Right renal cortex interstitium (tissue), 3 donors: ENCODE results near the gene NME4. TPM values are rescaled to one million over a fixed set of nuclear protein-coding genes. Genes with fewer than 3 reads are reported as not detected.
A peak's percentile ranks its signal among the peaks of the same experiment; 100 is the strongest.

ENCODE experiments used
- DNase-seq, 3 donors: peaks; one replicate each; pipeline ENCODE4 v3.0.0-alpha.2; 2013; ENCODE audit warnings: low read depth in 3 of 3, low spot score in 2 of 3
- polyA plus RNA-seq, 3 donors: library from polyadenylated mRNA; unstranded; fragments of 120-200 nt; gene quantifications; one replicate each; pipeline ENCODE4 v1.2.1, GENCODE V29; 2013; ENCODE audit not compliant: insufficient read length in 3 of 3

The NME4 gene
- polyA plus RNA-seq, 3 donors: 95.3 to 124 (median 109) TPM

DNA sequence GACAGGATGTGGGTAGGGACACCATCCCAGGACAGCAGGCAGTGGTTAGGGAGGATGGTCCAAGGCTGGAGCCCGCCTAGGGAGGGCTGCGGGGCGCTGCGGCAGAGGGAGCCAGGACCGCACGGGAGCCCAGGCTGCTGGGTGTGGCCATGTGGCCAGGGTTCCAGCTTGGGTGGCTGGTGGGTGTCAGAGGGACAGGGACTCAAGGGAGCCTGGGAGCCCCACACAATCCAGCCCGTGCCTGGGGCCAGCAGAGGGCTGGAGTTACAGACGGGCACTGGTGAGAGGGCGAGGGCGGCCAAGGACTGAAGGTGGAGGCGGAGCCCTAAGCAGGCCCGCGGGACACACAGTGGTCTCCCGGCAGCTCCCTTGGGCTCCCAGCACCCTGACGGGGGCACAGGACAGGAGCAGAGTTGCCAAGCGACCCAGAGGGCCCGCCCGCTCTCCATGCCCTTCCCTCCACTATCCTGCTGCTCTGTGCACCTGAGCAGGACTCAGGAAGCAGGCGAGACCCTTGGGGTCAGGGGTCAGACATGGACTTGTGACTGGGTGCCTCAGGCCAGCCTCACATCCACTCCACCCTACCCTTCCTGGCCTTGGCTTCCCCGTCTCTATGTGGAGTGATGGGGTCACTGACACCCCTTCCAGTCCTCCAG is 33.8 kb upstream of the NME4 start:
- DNase-seq: no peak

DNA sequence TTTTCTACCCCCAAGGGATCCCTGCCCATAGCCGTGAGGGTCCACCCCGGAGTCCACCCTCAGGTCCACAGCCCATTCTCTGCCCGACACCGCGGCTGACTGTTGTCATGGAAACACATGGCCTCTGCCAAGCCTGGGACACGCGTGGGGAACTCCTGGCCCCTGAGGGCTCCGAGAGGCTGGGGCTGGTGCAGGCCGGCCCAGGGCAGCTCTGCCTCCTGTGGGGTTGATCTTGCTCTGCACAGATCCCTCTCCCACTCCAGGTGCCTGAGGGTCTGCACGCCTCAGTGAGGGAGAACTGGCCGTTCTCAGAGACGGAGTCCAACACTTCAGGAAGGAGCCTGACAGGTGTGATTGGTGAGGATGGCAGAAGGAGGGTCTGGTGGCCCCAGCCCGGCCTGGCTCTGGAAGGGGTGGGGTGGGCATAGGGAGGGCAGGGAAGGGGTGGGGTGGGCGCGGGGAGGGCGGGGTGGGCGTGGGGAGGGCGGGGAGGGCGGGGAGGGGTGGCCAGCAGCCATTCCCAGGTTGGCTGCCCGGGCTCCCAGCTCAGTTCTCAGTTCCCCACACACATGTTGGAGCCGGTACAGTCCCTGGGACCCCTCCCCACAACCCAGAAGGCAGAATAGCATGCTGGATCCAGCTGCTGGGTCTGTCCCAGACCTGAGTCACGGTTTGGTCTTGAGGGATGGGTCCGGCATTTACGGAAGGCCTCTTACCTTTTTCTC is 33.1 kb upstream of the NME4 start:
- DNase-seq: no peak

DNA sequence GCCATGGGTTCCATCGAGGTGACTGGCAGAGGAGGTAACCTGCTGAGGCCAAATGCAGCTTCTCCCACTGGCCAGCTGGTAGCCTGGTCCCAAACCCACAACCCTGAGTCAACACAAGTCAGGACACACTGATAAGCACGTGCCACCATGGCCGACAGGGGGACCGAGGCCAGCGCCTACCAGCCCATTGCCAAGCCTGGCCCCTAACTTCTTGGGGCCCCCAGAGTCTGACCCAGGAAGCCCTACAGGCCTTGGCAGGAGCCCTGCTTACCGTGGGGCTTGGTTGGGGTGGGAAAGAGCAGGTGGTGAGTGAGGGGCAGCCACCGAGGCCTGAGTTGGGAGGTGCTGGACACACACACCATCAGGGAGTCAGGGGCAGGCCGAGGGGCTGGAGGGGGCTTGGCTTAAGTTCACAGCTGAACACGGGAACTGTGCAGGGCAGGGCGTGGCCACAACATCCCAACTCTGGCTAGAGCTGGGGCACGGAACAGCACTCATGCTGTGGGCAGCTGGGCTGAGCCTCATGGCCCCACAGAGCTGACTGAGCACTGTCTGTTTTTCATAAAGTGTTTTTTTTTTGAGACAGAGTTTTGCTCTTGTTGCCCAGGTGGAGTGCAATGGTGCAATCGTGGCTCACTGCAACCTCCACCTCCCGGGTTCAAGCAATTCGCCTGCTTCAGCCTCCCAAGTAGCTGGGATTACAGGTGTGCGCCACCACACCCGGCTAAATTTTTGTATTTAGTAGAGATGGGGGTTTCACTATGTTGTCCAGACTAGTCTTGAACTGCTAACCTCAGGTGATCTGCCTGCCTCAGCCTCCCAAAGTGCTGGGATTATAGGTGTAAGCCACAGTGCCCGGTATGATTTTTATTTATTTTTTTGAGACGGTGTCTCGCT is 32.2 kb upstream of the NME4 start:
- no peak for DNase-seq

DNA sequence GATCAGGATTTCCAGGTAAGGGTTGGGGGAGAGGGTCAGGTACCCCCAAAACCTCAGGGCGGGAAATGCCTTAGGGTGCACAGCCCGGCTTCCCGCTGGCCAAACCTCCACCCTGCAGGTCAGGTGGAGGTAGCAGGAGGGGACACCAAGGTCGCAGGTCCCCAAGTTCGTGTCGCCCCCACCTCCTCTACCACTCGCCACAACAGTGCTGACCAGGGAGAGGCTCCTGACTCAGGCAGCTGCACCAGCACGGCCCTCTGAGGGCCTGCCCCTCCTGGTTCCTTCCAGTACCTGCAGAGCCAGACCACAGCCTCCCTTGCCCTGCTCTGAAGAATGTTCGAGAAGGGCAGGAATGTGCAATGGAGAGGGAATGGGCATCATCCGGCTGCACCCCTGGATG is 30.5 kb upstream of the NME4 start:
- no peak for DNase-seq

DNA sequence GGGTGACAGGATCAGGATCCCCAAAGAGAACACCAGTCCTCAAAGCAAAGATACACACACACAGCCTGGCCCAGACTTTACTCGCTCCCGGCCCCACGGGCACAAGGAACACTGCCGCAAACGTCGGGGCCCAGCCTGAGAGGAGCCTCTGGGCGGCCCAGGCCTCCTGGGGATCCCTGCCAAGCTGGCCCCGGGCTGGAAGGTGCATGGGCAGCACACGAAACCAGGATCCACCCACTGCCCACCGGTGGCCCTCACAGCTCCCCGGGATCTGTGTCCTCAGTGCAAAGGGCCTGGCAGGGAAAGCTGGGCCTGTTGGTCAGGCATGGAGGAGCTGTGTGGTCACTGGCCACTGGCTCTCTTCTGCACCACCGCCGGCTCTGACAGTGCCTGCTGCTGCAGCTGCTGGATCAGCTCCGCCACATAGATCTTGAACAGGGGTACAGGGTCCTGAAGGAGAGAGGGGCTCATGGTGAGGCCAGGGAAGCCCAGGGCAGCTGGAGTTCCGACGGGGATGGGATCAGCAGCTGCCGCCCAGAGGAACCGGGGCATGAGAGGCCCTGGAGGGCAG is 29.6 kb upstream of the NME4 start:
- DNase-seq: no peak

DNA sequence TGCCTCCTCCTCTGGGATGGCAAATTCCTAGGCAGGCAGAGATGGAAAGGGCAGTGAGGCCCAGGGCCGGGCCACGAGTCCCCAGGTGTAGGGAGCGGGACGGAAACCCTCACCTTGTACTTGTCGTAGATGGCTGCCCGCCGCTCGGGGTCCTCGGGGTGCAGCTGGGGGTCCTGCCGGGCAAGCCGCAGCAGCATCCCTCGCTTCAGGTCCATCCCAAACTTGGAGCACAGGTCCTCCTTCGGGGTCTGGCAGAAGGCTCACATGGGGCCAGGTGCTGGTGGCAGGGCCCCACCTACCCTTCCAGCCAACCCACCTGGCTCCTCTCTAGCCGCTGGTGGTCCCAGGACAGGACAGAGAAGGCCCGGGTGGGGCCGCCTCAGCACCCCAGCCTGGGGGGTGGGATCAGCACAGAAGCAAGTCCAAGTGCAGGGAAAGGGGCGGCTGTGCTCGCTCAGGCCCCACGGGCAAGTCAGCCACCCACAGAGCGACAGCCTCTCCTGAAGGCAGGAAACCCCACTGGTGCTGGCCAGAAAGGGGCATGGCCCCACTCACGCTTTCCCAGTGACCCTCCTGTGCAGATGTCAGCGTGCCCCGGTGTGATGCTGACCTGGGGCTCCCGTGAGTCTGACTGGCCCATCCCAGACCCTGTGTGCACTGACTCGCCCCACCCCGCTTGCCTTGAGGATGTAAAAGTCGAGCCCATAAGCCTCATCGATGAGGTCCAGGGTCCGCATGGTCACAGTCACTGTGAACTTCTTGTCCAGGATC is 28.4 kb upstream of the NME4 start:
- no peak for DNase-seq

DNA sequence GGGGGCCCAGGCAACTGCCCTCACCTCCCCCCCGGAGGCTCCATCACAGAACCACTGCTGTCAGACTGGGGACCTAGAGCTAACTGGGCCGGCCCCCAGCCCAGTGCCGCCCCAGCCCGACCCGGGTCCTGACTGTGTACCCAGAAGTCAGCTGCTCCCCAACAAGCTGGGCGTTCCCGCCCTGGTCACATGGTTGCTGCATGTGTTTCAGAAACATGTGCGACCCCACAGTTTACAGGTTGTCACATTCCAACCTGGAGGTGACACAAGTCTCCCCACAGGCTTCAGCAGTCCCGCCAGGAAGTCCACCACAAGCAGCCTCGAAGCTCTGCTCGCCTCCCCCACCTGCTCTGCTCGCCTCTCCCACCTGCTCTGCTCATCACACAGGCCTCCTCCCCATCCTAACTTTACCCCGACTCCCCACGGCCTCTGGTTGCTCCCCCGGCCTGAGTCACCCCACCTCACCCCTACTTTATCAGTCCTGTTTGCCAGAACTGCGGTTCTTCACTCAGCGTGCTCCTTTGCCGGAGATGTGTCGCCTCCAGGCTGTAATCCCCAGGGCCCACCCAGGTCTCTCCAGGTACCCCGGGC is 27.6 kb upstream of the NME4 start:
- DNase-seq: no peak

DNA sequence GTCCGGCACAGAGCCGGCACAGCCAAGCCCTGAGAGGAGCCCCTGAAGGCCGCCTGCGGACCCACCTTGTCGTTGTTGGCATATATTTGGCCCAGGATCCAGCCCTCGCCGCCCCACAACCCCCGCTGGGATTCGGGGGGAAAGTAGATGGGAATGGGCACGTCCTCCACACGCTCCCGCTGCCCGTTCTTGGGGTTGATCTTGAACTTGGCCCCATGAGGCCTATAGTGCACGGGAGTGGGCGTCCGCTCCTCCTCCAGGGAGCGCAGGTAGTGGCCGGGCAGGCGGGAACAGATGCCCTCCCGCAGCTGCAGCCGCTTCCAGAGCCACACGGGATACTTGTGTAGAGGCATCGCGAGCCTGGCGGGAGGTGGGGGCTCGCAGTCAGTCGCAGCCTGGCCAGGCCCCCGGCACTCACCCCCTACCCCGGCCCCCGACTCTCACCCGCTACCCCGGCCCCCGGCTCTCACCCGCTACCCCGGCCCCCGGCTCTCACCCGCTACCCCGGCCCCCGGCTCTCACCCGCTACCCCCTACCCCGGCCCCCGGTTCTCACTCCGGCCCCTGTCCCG is 27.0 kb upstream of the NME4 start:
- DNase-seq: no peak

DNA sequence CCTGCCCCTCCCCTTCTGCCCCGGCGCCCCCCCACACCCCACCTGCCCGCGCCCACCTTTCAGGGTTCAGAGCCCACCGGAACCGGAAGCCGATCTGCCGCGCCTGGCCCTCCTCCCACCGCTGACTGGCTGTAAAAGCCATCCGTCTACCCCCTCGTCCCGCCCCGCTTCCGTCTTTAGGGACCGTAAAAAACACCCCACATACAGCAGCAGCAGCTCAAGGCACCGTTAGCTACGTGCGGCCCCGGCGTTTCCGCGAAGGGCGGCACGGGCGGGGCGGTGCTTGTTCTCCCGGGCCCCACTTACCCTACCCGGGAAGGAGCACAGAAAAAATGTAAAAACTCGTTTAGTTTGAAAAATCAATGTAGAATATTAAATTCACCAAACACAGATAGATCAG is 26.6 kb upstream of the NME4 start, which contains the start of gene MRPL28:
Gene MRPL28, minus strand, starts transcription at position 96 of the 400 bp plus-strand sequence. CDS start 320 bp downstream, outside the sequence.
- DNase-seq: peak; percentile 80 to 87 (median 84)

DNA sequence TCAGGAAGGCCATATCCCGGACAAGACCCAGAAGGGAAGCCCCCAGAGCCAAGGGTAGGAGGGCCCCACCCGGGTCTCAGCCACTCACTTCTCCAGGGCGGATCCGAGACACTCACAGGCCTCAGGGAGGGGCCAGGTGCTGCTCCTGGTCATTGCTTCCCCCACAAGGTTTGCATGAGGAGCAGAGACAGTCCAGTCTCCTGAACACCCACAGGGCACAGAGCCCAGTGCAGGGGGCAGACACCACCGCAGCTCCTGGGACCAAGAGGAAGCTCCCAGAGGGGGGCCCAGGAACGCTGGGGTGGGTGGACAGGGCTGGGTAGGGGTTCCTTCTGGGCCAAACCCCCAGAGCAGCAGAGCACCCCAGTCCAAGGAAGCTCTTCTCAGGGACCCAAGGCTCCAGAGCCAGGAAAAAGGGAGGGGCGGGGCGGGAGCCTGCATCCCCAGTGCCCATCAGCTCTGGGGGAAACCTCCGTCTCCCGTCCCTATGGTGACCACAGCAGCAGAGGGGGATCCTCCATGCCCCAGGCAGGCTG is 26.0 kb upstream of the NME4 start:
- DNase-seq: no peak

DNA sequence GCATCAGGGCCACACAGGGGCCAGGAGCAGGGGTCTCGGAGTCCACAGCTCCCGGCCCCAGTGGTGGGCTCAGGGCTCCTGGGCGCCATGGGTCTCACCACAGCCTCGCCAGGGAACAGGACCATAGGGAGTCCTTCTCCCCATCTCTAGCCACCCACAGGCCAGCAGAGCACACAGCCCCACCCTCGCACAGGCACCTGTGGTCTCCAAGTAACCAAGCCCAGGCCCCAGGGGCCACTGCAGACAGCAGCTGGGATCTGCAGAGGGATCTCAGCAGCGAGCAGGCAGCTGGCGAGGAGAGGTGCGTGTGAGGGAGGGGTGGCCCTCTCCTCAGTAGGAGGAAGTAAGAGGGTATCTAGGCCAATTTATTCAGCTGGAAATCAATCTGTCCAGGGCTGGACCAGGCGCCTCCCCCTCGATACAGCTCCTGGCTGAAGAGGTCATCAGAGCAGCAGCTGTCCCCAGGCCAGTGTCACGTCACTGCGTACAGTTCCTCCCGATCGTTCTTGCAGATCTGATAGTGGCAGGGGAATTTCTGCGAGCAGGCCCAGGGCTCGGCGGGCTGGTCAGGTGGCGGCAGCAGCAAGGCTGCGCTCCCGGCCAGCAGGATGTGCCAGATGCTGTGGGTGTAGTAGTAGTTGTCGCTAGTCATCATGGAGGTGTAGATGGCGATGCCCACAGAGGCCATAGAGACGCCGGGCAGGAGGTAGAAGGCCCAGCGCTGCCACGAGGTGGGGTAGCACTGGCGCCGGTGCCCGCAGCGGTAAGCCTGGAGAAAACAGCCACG is 25.3 kb upstream of the NME4 start:
- DNase-seq: no peak

DNA sequence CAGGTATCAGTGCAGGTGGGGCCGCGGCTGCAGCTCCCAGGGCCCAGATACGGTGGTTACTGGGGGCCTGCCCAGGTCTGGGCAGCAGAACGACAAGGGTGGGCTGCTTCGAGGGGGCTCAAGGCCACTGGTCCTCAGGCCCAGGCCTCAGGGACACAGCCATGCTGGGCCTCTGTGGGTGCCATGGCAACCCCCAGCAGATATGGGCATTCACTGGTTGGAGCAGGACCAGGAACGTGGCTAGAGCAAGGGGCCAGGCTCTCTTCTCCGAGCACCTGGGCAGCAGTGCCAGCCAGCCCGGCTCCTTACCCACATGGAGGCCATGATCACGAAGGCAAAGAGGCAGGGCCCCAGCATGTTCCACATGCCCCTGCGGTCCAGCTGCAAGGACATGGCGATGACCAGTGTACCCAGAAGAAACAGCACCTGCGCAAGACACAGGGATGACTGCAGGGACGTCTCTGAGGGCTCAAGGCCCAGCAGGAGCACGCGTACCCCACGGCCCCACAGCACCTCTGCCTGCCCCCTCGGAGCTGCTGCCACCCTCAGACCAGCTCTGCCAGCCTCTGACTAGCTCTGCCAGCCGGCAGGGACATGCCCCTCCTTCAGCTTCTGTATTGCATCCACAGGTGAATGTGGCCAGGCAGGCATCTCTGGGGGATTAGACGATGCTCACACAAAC is 24.6 kb upstream of the NME4 start:
- DNase-seq: no peak

DNA sequence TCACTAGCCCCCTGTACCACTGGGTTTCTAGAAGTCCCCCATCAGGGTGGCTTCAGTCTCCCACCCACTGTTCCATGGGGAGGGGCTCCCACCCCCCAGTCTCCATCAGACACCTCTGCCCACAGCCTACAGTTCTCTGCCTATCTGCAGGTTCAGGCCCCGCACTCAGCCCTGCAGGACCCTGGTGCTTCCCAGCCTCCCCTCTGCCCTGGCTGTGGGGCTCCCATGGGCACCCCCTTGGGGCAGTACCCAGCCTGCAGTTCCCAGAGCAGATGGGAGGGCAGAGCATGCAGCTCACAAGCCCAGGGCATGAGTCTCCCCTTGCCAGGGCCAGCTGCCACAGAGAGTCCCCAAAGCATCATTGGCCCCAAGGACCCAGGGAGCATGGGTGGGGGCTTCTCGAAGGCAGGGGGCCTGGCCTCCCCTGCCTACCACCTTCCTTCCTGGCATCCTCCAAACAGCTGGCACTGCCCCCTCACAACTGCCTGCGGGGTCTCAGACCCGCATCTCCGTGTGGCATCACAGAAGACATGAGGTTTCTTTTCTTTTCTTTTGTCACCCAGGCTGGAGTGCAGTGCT is 23.9 kb upstream of the NME4 start:
- DNase-seq: no peak

DNA sequence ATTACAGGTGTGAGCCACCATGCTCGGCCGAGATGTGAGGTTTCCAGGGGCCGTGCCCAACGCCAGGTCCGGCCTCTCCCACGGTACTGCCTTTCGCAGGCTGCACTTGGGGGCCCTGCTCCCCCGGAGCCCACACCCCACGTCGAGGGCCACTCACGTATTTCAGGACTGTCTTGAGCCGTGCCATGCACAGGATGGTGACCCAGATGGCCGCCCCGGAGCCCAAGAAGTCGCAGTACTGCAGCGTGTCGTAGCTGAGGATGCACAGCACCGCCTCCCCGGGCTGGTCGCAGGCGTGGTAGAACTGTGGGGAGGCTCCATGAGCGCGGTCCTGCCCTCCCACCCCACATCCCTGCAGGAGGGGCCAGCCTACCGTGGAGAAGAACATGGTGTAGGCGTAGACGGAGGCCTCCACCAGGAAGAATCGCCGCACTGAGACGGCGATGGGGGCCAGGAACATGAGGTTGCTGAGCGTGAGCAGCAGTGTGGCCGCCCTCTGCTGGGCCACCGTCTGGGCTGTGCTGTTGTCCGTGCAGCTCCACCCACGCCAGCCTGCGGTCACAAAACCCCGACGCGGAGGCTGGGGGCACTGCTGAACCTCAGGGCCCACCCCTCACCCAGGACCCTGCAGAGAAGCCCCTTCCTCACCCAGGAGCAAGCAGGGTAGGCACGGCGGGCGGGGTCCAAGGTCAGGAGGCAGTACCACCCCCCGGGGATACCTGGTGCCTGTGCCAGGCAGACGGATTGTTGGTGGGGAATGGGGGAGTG is 23.0 kb upstream of the NME4 start:
- no peak for DNase-seq

DNA sequence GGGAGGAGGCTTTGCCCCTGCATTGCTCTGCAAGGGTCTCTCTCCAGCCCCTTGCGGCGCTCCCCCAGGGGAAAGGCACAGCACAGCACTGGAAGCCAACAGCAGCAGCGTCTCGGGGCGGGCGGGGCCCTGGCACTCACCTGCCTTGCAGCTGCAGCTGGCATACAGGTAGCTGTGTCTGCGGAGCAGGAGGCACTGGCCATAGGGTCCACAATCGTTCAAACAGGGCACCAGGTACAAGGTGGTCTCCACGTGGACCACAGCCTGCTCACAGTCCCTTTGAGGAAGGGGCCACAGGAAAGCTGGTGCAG is 22.4 kb upstream of the NME4 start:
- no peak for DNase-seq

DNA sequence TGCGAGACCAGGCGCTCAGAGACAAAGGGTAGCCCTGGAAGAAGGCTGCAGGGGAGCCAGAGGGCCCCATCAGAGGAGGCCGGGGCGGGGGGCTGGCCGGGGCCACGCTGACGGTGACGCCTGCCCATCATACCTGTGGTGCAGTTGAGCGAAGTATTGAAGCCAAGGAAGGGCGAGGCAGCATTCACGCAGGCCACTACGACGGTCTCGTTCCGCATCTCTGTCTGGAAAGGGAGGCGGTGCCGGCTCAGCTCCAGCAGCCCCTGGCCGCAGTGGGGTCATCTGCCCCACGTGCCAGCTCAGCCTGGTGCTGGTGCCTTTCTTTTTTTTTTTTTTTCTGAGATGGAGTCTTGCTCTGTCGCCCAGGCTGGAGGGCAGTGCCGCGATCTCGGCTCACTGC is 21.8 kb upstream of the NME4 start:
- DNase-seq: no peak
